Measurements from ENCODE around the gene CDH1. TPM values are rescaled to one million over a fixed set of nuclear protein-coding genes. Genes with fewer than 3 reads are reported as not detected.

The CDH1 gene
- total RNA-seq, 2 experiments from 2014 or later: 0.06 to 0.69 TPM

DNA sequence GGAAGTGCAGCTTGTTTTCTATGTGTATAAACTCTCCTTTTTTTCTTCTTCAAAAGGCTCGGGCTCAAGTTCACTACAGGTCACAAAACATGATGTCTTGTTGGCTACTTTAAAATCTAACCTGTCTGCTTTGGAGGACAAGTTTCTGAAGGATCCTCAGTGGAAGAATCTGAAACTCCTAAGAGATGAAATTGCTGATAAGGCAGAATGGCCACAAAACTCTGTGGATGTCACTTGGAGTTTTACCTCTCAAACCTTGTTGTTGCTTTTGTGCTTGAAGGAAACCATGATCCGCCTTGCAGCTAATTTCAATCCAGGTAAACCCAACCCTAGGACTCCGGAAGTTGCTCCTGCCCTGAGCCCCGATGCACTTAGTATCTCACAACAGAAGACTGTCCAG lies 122.7 kb downstream of the CDH1 start:
- Mint-ChIP-seq H3K9me3 (no peaks in the 10 kb centered on the region), H3K27ac (no peak overlapping the region), H3K4me3 (no peak overlapping the region), H3K4me1 (no peaks in the 10 kb centered on the region), H3K36me3 (ENCODE audit: low read depth) (peaks cover 7% of the 10 kb centered on the region), H3K27me3 (no peaks in the 10 kb centered on the region)
- CTCF ChIA-PET: interaction anchor here (1.2 kb wide), 1 partner anchor 129 kb away, joined by 4 read pairs; no protein-coding TSS in a partner anchor
- no peak for DNase-seq
- POLR2A ChIA-PET: no interaction called here

DNA sequence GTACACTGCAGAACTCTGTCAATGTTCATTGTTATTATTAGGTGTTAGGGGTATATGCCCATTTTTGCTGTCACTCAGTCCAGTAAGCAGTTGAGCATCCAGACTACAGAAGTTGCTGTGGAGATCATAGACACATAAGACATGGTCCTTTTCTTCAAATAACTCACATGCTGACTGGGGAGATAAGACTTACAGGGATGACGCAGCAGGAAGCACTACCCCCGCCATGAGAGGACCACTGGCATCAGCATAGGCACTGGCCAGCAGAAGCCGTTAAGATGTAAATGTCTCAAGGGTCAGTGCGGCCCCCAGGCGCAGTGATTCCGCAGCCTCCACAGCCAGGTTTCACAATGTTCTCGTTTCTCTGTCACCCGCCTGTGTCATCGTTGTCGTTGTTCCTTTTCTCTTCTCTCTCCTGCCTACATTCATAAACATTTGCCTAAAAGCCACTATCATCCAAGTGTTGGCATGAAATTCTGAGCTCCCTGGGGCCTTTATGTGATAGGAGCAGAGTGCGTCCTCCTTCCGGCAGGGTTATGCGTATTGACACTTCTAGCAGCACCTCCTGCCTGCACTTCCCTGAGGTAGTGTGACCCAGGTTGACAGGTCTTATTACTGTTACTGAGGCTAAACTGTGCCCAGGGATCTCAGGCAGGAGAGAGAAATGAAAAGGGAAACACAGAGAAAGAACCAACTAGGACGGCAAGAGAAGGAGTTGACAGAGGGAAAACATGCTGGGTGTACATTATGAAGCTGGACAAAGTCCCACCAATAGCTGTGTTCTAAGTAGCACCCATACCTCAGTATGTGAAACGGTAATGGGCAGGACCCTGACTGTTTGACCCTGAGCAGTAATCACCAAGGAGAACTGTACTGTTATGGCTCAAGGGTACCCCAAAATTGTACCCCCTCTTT lies 124.1 kb downstream of the CDH1 start:
- CTCF ChIA-PET: no interaction called here

DNA sequence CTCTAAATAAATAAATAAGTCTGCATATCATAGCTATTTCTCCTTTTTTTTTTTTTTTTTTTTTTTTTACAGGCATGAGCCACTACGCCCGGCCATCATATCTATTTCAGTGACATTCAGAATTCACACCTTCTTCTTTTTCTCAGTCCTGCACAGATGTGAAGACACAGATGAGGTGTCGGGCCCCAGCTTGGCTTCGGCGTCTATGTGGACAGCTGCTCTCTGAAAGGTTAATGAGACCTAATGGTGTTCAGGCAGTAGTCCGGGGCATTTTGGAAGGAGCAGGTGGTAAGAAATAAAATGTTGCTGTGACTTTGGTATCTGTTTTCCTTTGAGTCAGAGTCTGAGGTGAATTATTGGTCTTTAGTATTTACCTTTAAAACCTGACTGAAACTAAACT lies 129.8 kb downstream of the CDH1 start:
- CTCF ChIA-PET: no interaction called here
- POLR2A ChIA-PET: no interaction called here
- Mint-ChIP-seq H3K27me3 (no peaks in the 10 kb centered on the region), H3K4me3 (no peak overlapping the region), H3K4me1 (no peaks in the 10 kb centered on the region), H3K36me3 (ENCODE audit: low read depth) (peaks cover 20% of the 10 kb centered on the region), H3K27ac (no peak overlapping the region), H3K9me3 (no peaks in the 10 kb centered on the region)
- DNase-seq: no peak

More for the DNA sequence above, 124.1 kb downstream of the CDH1 start:
- peaks cover 7% of the 10 kb centered on the region for H3K36me3 Mint-ChIP-seq (ENCODE audit: low read depth)
- no peaks in the 10 kb centered on the region for H3K4me1 Mint-ChIP-seq
- POLR2A ChIA-PET: no interaction called here
- no peak for DNase-seq
- H3K27me3 Mint-ChIP-seq: no peaks in the 10 kb centered on the region
- no peak overlapping the region for H3K27ac Mint-ChIP-seq
- H3K4me3 Mint-ChIP-seq: no peak overlapping the region
- no peaks in the 10 kb centered on the region for H3K9me3 Mint-ChIP-seq

DNA sequence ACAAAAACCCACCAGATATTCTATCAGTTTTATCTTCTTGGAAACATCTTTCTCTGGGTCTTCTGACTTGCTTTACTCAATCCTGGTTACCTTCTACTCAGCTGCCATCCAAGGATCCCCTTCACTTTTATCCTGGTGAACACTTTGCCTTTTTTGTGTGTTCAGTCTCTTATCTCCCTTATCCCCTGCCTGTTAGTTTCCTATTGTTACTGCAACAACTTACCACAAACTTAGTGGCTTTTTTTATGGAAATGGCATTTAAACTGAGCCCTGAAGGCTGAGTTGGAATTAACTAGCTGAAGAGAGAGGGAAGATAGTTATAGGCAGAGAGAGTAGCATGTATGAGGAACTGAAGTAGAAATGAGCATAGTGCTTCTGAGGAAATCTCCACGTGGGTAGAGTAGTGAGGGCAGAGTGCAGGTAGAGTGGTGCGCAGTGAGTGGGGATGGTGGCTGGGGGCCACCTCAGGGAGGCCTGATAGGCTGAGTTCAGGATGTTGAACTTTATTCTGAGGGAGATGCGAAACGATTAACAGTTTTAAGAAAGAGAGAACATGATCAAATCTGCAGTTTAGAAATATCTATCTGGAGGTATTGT lies 132.5 kb downstream of the CDH1 start:
- Mint-ChIP-seq H3K9me3 (no peaks in the 10 kb centered on the region), H3K27ac (no peak overlapping the region), H3K27me3 (no peaks in the 10 kb centered on the region), H3K36me3 (ENCODE audit: low read depth) (peaks cover 21% of the 10 kb centered on the region), H3K4me1 (no peaks in the 10 kb centered on the region), H3K4me3 (no peak overlapping the region)
- ChIA-PET CTCF (no interaction called here), POLR2A (no interaction called here)
- DNase-seq: no peak

DNA sequence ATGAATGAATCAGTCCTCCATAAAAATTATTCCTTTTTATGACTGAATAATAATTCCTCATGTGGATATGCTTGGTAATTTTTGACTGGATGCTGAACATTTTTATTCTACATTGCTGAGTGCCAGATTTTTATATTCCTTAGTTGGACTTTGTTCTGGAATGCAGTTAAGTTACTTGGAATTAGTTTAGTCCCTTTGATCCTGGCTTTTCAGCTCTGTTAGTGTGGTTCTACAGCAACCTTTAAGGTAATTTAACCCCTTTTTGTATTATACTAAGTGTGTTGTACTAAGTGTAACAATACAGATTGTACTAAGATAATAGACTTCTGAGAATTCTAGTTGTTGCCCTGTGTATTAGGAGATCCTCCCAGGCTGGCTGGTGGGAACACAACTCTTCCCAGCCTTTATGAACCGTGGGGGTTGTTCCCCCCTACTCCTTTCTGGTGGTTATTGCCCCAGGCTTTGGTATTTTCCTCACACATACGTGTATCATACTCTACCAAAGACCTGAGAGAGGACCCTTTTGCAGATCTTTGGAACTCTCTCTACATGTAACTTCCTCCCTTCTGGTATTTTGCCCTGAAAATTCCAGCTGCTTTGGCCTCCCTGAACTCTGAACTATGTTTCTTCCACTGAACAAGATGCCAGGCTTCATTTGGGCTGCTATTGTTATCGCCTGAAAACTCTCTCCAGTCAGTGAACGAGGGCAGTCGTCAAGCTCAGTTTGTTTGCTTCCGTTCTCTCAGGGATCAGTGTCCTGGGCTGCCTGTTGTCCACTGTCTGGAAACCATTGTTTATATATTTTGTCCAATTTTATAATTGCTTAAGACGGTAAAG lies 136.8 kb downstream of the CDH1 start:
- no peak for DNase-seq
- Mint-ChIP-seq H3K27me3 (no peaks in the 10 kb centered on the region), H3K27ac (no peak overlapping the region), H3K36me3 (ENCODE audit: low read depth) (peaks cover 31% of the 10 kb centered on the region), H3K9me3 (no peaks in the 10 kb centered on the region), H3K4me1 (no peaks in the 10 kb centered on the region), H3K4me3 (no peak overlapping the region)
- ChIA-PET CTCF (no interaction called here), POLR2A (no interaction called here)

DNA sequence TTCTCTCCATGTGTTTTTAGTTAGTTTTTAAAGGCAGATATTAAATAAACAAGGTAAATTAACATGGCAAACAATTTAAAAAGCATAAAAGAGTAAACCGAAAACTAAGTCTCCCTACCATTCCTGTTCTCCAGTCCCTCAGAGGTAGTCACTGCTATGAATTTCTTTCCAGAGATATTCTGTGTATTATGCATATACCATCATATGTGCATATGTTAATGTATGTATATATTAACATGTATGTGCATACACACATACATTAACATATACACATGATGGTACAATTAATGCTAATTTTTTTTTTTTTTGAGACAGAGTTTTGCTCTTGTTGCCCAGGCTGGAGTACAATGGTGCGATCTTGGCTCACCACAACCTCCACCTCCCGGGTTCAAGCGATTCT lies 138.8 kb downstream of the CDH1 start:
- no peaks in the 10 kb centered on the region for H3K27me3 Mint-ChIP-seq
- no peak for DNase-seq
- POLR2A ChIA-PET: no interaction called here
- H3K9me3 Mint-ChIP-seq: no peaks in the 10 kb centered on the region
- H3K36me3 Mint-ChIP-seq (ENCODE audit: low read depth): peaks cover 26% of the 10 kb centered on the region
- no peaks in the 10 kb centered on the region for H3K4me1 Mint-ChIP-seq
- H3K4me3 Mint-ChIP-seq: no peak overlapping the region
- H3K27ac Mint-ChIP-seq: no peak overlapping the region
- CTCF ChIA-PET: no interaction called here

DNA sequence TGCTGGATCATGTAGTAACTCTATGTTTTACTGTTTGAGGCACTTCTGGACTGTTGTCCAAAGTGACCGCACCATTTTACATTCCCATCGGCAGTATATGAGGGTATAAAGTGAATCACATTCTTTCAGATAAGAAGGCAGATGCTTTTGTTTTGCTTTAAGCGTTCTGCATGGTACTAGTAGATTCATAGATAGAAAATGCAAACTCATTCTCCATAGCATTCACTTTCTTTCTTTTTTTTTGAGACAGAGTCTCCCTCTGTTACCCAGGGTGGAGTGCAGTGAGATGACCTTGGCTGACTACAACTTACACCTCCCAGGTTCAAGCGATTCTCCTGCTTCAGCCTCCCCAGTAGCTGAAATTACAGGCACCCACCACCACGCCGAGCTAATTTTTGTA lies 146.6 kb downstream of the CDH1 start:
- H3K36me3 Mint-ChIP-seq (ENCODE audit: low read depth): peaks cover 16% of the 10 kb centered on the region
- CTCF ChIA-PET: no interaction called here
- DNase-seq: no peak
- POLR2A ChIA-PET: no interaction called here
- no peak overlapping the region for H3K4me3 Mint-ChIP-seq
- no peak overlapping the region for H3K27ac Mint-ChIP-seq
- H3K9me3 Mint-ChIP-seq: no peaks in the 10 kb centered on the region
- H3K27me3 Mint-ChIP-seq: no peaks in the 10 kb centered on the region
- no peaks in the 10 kb centered on the region for H3K4me1 Mint-ChIP-seq

DNA sequence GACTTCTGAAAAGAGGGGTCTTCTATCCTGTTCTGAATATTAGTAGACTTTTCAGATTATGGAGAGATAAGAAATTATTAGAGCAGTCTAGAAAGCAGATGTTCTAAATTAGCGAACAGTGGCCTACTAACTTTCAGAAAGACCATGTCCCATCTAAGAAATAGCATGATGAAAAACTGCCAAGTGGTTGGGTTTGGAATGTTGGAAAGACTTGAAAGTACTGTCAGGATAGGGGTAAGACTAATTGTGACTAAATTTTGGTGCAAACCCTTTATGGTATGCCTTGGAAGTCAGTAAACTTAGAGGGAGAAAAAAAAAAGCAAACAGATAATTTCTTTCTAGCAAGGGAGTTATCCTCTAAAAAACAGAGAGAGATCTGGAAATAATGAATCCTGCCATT lies 147.3 kb downstream of the CDH1 start:
- no peaks in the 10 kb centered on the region for H3K27me3 Mint-ChIP-seq
- H3K36me3 Mint-ChIP-seq (ENCODE audit: low read depth): peaks cover 16% of the 10 kb centered on the region
- H3K4me1 Mint-ChIP-seq: no peaks in the 10 kb centered on the region
- POLR2A ChIA-PET: no interaction called here
- no peak overlapping the region for H3K4me3 Mint-ChIP-seq
- no peak overlapping the region for H3K27ac Mint-ChIP-seq
- no peak for DNase-seq
- H3K9me3 Mint-ChIP-seq: no peaks in the 10 kb centered on the region
- CTCF ChIA-PET: no interaction called here

Other genes with a start within 250 kb of the CDH1 start
- gene ZFP90, start 198.0 kb upstream of the CDH1 start, total RNA-seq: 10 to 100 TPM; 36.0 to 37.8 TPM
- under 1 TPM in 1 of 2 experiments, not detected in 1; 0.31 TPM for gene CDH3, start 92.0 kb upstream of the CDH1 start, total RNA-seq
- gene TANGO6, start 106.2 kb downstream of the CDH1 start, total RNA-seq: 10 to 100 TPM; 24.3 to 27.4 TPM